A549 (cell line): ENCODE data around the gene HDDC3.

ENCODE experiments used
- EP300 ChIP-seq, 2 experiments: fragments of >200 bp; sonication (Bioruptor Twin); formaldehyde crosslinking; IDR thresholded peaks; 2 replicates in 1 of 2; 3 replicates in 1 of 2; pipeline ENCODE4 v1.6.1; 2016 to 2017
- FOSL2 ChIP-seq, 2 experiments: fragments of 450-650 bp in 1 of 2; fragments of >200 bp in 1 of 2; sonication (Bioruptor Twin) in 1 of 2; formaldehyde crosslinking; IDR thresholded peaks; 2 replicates each; pipeline versions ENCODE4 v1.5.0 to v1.6.1; 2016 to 2020; ENCODE audit warnings: mild to moderate bottlenecking in 1 of 2, moderate library complexity in 1 of 2
- HEYL ChIP-seq: fragments of 250-450 bp; sonication (Bioruptor Pico); IDR thresholded peaks from 2 replicates; pipeline ENCODE4 v1.8.0; 2021; ENCODE audit warnings: mild to moderate bottlenecking, moderate library complexity
- MYC ChIP-seq: IDR thresholded peaks from 2 replicates; pipeline ENCODE4 v1.6.1; 2012; ENCODE audit warnings: mild to moderate bottlenecking, inconsistent platforms, low read length, improper control_type of control experiment, borderline replicate concordance
- POLR2A ChIP-seq: IDR thresholded peaks from 2 replicates; pipeline ENCODE4 v1.6.1; 2012; ENCODE audit warnings: mild to moderate bottlenecking, low read length
- RAD21 ChIP-seq, 2 experiments: fragments of >200 bp in 1 of 2; sonication (Bioruptor Twin) in 1 of 2; formaldehyde crosslinking in 1 of 2; IDR thresholded peaks in 1 of 2; conservative IDR thresholded peaks in 1 of 2; 2 replicates in 1 of 2; 3 replicates in 1 of 2; pipeline ENCODE4 v1.6.1; 2012 to 2018; ENCODE audit warnings: inconsistent platforms in 1 of 2
- RFX5 ChIP-seq: fragments of 450-650 bp; IDR thresholded peaks from 2 replicates; pipeline ENCODE4 v1.7.1; 2014; ENCODE audit warnings: antibody characterized with exemption, mild to moderate bottlenecking, moderate library complexity
- SMC3 ChIP-seq: fragments of >200 bp; sonication (Bioruptor Twin); formaldehyde crosslinking; IDR thresholded peaks from 3 replicates; pipeline ENCODE4 v1.6.1; 2018; ENCODE audit warnings: inconsistent platforms
- ZFP36 ChIP-seq: fragments of 450-650 bp; IDR thresholded peaks from 2 replicates; pipeline ENCODE4 v1.6.1; 2014; ENCODE audit warnings: borderline replicate concordance; ENCODE audit not compliant: partially characterized antibody
- TF ChIP-seq, protein P1 (sequence below): fragments of >200 bp; sonication (Bioruptor Twin); formaldehyde crosslinking; IDR thresholded peaks from 3 replicates; pipeline ENCODE4 v1.5.1; 2016
- TF ChIP-seq, protein P2 (sequence below): IDR thresholded peaks from 2 replicates; pipeline ENCODE4 v1.6.1; 2012; ENCODE audit warnings: low read depth, borderline replicate concordance
- TF ChIP-seq, protein P3 (sequence below): fragments of 200-600 bp; sonication (generic); IDR thresholded peaks from 2 replicates; pipeline ENCODE4 v1.6.1; 2016; ENCODE audit warnings: antibody characterized with exemption, mild to moderate bottlenecking, moderate library complexity

DNA sequence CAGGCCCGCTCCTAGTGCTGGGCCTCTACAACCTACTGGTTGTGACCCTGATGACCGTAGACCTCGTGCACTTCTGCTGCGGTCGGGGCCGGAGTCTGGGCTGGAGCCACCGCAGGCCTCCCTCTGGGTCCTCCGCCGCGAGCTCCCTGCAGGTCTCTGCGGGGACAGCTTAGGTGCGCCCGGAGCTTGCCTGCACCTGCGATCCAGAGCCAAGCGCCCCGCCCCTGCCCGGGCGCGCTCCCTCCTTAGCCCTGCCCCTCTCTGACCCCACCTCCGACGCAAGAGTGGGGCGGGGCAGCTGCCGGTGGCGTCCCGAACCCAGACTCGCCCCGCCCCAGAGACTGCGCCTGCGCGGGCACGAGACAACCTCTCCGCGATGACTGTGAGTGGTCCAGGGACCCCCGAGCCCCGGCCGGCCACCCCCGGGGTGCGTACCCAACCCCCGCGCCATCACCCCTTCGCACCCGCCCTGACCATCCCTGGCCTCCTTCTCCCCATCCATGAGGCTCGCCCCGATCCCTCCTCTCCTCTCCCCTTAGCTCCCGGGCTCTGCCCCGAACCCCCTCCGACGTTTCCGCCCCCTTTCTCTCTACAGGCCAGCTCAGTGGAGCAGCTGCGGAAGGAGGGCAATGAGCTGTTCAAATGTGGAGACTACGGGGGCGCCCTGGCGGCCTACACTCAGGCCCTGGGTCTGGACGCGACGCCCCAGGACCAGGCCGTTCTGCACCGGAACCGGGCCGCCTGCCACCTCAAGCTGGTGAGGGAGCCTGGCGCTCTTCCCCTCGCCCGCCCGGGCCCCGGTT, 2.8 kb upstream of the HDDC3 start, which contains the start of gene UNC45A:
- TF ChIP-seq, protein P1, sequence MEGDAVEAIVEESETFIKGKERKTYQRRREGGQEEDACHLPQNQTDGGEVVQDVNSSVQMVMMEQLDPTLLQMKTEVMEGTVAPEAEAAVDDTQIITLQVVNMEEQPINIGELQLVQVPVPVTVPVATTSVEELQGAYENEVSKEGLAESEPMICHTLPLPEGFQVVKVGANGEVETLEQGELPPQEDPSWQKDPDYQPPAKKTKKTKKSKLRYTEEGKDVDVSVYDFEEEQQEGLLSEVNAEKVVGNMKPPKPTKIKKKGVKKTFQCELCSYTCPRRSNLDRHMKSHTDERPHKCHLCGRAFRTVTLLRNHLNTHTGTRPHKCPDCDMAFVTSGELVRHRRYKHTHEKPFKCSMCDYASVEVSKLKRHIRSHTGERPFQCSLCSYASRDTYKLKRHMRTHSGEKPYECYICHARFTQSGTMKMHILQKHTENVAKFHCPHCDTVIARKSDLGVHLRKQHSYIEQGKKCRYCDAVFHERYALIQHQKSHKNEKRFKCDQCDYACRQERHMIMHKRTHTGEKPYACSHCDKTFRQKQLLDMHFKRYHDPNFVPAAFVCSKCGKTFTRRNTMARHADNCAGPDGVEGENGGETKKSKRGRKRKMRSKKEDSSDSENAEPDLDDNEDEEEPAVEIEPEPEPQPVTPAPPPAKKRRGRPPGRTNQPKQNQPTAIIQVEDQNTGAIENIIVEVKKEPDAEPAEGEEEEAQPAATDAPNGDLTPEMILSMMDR, result no peak
- TF ChIP-seq EP300 (IDR thresholded peaks at IDR 0.05) (no peak), POLR2A (peak; percentile 66), FOSL2 (IDR thresholded peaks at IDR 0.05) (no peak), FOSL2 (CRISPR knock-in tag; IDR thresholded peaks at IDR 0.05) (no peak), RAD21 (conservative IDR thresholded peaks at IDR 0.05 in 1 of 2, IDR thresholded peaks at IDR 0.05 in 1 of 2) (no peak), SMC3 (no peak), HEYL (CRISPR knock-in tag) (no peak), ZFP36 (no peak), RFX5 (no peak), MYC (peak; percentile 45; the same call in 1 of the 2 replicates)
- TF ChIP-seq, protein P2, sequence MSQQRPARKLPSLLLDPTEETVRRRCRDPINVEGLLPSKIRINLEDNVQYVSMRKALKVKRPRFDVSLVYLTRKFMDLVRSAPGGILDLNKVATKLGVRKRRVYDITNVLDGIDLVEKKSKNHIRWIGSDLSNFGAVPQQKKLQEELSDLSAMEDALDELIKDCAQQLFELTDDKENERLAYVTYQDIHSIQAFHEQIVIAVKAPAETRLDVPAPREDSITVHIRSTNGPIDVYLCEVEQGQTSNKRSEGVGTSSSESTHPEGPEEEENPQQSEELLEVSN, result 0 out of 2 replicates have a peak, but pooled peaks have one; percentile 16
- TF ChIP-seq, protein P3, sequence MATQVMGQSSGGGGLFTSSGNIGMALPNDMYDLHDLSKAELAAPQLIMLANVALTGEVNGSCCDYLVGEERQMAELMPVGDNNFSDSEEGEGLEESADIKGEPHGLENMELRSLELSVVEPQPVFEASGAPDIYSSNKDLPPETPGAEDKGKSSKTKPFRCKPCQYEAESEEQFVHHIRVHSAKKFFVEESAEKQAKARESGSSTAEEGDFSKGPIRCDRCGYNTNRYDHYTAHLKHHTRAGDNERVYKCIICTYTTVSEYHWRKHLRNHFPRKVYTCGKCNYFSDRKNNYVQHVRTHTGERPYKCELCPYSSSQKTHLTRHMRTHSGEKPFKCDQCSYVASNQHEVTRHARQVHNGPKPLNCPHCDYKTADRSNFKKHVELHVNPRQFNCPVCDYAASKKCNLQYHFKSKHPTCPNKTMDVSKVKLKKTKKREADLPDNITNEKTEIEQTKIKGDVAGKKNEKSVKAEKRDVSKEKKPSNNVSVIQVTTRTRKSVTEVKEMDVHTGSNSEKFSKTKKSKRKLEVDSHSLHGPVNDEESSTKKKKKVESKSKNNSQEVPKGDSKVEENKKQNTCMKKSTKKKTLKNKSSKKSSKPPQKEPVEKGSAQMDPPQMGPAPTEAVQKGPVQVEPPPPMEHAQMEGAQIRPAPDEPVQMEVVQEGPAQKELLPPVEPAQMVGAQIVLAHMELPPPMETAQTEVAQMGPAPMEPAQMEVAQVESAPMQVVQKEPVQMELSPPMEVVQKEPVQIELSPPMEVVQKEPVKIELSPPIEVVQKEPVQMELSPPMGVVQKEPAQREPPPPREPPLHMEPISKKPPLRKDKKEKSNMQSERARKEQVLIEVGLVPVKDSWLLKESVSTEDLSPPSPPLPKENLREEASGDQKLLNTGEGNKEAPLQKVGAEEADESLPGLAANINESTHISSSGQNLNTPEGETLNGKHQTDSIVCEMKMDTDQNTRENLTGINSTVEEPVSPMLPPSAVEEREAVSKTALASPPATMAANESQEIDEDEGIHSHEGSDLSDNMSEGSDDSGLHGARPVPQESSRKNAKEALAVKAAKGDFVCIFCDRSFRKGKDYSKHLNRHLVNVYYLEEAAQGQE, result no peak
